Measurements from ENCODE around the gene ALCAM. TPM values are rescaled to one million over a fixed set of nuclear protein-coding genes. Genes with fewer than 3 reads are reported as not detected.
"Not testable (repeated sequence)": the region's sequence is repeated elsewhere in the genome, so short reads cannot be mapped to it uniquely, and the experiment has no call there.

The ALCAM gene
- total RNA-seq, 1 donor, result 139 TPM

- no peak for TF ChIP-seq CTCF (IDR thresholded peaks at IDR 0.05; ENCODE audit: insufficient read depth, low read depth, low read length)
Observed at GRCh38 chr3:105399062-105399461, 32.4 kb downstream of the ALCAM start.

GRCh38 chr3:105399611-105400010, 32.9 kb downstream of the ALCAM start:
- TF ChIP-seq CTCF (IDR thresholded peaks at IDR 0.05; ENCODE audit: insufficient read depth, low read depth, low read length), result no peak
- no peak for DNase-seq (ENCODE audit: low read depth)
- H3K4me3 ChIP-seq (ENCODE audit: low read depth, low read length), result no peak overlapping the region

More at GRCh38 chr3:105399062-105399461, 32.4 kb downstream of the ALCAM start:
- H3K4me3 ChIP-seq (ENCODE audit: low read depth, low read length), result no peak overlapping the region
- no peak for DNase-seq (ENCODE audit: low read depth)

GRCh38 chr3:105401254-105401653, 34.5 kb downstream of the ALCAM start:
- TF ChIP-seq CTCF (IDR thresholded peaks at IDR 0.05; ENCODE audit: insufficient read depth, low read depth, low read length), result no peak
- no peak for DNase-seq (ENCODE audit: low read depth)
- no peak overlapping the region for H3K4me3 ChIP-seq (ENCODE audit: low read depth, low read length)

- TF ChIP-seq CTCF (IDR thresholded peaks at IDR 0.05; ENCODE audit: insufficient read depth, low read depth, low read length), result no peak
- no peak overlapping the region for H3K4me3 ChIP-seq (ENCODE audit: low read depth, low read length)
- DNase-seq (ENCODE audit: low read depth), result peak; percentile 17
Observed at GRCh38 chr3:105401691-105402149, 35.0 kb downstream of the ALCAM start.

GRCh38 chr3:105402287-105402801, 35.6 kb downstream of the ALCAM start:
- no peak overlapping the region for H3K4me3 ChIP-seq (ENCODE audit: low read depth, low read length)
- TF ChIP-seq CTCF (IDR thresholded peaks at IDR 0.05; ENCODE audit: insufficient read depth, low read depth, low read length), result no peak
- peak; percentile 24 for DNase-seq (ENCODE audit: low read depth)

GRCh38 chr3:105403034-105403433, 36.3 kb downstream of the ALCAM start:
- H3K4me3 ChIP-seq (ENCODE audit: low read depth, low read length); DNase-seq (ENCODE audit: low read depth): not testable (repeated sequence)

- DNase-seq (ENCODE audit: low read depth), result no peak
- TF ChIP-seq CTCF (IDR thresholded peaks at IDR 0.05; ENCODE audit: insufficient read depth, low read depth, low read length), result no peak
- no peak overlapping the region for H3K4me3 ChIP-seq (ENCODE audit: low read depth, low read length)
Observed at GRCh38 chr3:105406268-105406667, 39.6 kb downstream of the ALCAM start.
